ENCODE measurements around the gene GRAMD1C.

- TF ChIP-seq CTCF (IDR thresholded peaks at IDR 0.05) (no peak), POLR2AphosphoS5 (IDR thresholded peaks at IDR 0.05) (no peak), POLR2A (IDR thresholded peaks at IDR 0.05) (no peak), EP300 (IDR thresholded peaks at IDR 0.05) (no peak)
Observed at GRCh38 chr3:113981803-113982202, 143.2 kb downstream of the GRAMD1C start.

All from sigmoid colon (tissue), 4 donors.